Measurements from ENCODE around the gene PSG4.
"Not testable (repeated sequence)": the region's sequence is repeated elsewhere in the genome, so short reads cannot be mapped to it uniquely, and the experiment has no call there.

DNA sequence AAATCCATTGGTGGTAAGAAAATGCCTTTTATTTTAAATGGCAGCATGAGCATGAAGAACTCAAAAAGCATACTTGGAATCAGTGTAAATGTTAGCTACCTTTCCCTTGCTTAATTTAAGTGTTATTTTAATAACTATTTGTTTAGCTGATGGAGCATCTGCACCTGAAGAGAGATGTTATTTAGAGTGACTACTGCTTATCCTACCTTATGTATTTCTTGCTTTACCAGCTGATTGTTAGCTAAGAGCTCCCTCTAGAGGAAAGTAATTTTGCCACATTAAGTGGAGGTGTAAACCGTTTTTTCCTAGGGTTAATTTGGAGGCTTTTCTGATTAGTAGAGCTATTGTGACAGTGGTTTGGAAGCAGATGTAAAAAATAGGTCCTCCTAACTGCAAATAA is 21.5 kb upstream of the PSG4 start:
- TF ChIP-seq CHD2 (IDR thresholded peaks at IDR 0.05; ENCODE audit: low read length); CTCF (IDR thresholded peaks at IDR 0.05; ENCODE audit: control extremely low read depth in 1 of 3, insufficient read depth in 1 of 3, low read depth in 1 of 3, low read length in 3 of 3): not testable (repeated sequence)
